Thyroid gland (tissue), 4 donors: ENCODE measurements around the gene PGM5. TPM values are rescaled to one million over a fixed set of nuclear protein-coding genes. Genes with fewer than 3 reads are reported as not detected.

Experiments used
- DNase-seq, 2 donors: peaks; one replicate each; pipeline ENCODE4 v3.0.0-alpha.2; 2019
- H3K27ac ChIP-seq, 3 donors: fragments of 200-600 bp; sonication (generic); 1 replicate in 2 of 3; 2 replicates in 1 of 3; pipeline ENCODE4 v1.5.1; 2016 to 2019; ENCODE audit warnings: mild to moderate bottlenecking in 1 of 3, moderate library complexity in 1 of 3
- H3K27me3 ChIP-seq: fragments of 200-600 bp; sonication (generic); one replicate; pipeline ENCODE4 v1.5.1; 2019
- H3K36me3 ChIP-seq, 2 donors: fragments of 200-600 bp; sonication (generic); one replicate each; pipeline ENCODE4 v1.5.1; 2016 to 2019
- H3K4me1 ChIP-seq, 2 donors: fragments of 200-600 bp; sonication (generic); one replicate each; pipeline ENCODE4 v1.5.1; 2017 to 2019
- H3K4me3 ChIP-seq, 3 donors: fragments of 200-600 bp; sonication (generic); replicated peaks in 1 of 3; 1 replicate in 2 of 3; 2 replicates in 1 of 3; pipeline ENCODE4 v1.5.1; 2016; ENCODE audit warnings: mild to moderate bottlenecking in 1 of 3
- H3K9me3 ChIP-seq: fragments of 200-600 bp; sonication (generic); one replicate; pipeline ENCODE4 v1.5.1; 2017
- POLR2A ChIP-seq, 2 donors: fragments of 450-650 bp; IDR thresholded peaks; one replicate each; pipeline ENCODE4 v1.6.1; 2017; ENCODE audit warnings: antibody characterized with exemption in 2 of 2, mild to moderate bottlenecking in 2 of 2, moderate library complexity in 1 of 2
- WGBS, 2 donors: methylation state at CpG; one replicate each; pipeline ENCODE4 v1.1.5; 2017; 5-methylcytosine and 5-hydroxymethylcytosine counted together
- intact Hi-C: fragments of 100-400 bp; cut with DNase I; formaldehyde crosslinking; loops from one replicate; pipeline ENCODE4 v1.15.1; 2023
- total RNA-seq, 4 donors: library from RNA; depleted of rRNA; stranded (reverse); fragments of >200 nt; gene quantifications; one replicate each; pipeline ENCODE4 v1.2.3, GENCODE V29; 2016
- TF ChIP-seq, protein P1 (sequence below), 6 experiments: fragments of 200-600 bp in 3 of 6; fragments of 450-650 bp in 3 of 6; sonication (generic) in 3 of 6; IDR thresholded peaks; one replicate each; pipeline ENCODE4 v1.5.1; 2016 to 2019; ENCODE audit warnings: antibody characterized with exemption in 6 of 6, mild to moderate bottlenecking in 2 of 6, inconsistent platforms in 1 of 6, moderate library complexity in 1 of 6

Gene PGM5
- total RNA-seq, 4 donors from 2014 or later = 21.4 to 56.6 (median 29.0) TPM

DNA sequence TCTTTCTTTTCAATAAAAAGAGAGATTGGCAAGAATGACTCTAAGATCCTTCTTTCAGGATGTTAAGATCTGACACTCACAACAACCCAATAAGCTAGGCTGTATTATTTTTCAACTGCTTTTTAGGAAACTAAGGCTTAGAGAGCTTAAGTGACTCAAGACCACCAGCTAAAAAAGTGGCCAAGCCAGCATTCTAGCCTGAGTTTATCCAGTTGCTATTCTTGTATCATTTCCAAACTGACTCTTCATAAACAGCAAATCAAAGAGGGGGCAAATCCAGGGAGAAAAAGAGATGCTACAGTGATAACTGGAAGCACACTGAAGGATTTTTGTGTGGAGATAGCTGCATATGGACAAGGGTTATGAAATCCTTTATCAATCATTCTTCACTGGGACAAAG lies 137.1 kb downstream of the PGM5 start:
- H3K9me3 ChIP-seq = no peaks in the 10 kb centered on the region
- H3K36me3 ChIP-seq = no peaks in the 10 kb centered on the region
- no peaks in the 10 kb centered on the region for H3K27me3 ChIP-seq
- H3K4me3 ChIP-seq = no peak overlapping the region
- intact Hi-C loops = no loop called here
- DNase-seq = no peak
- H3K27ac ChIP-seq = no peak overlapping the region
- TF ChIP-seq POLR2A (IDR thresholded peaks at IDR 0.05) = no peak
- TF ChIP-seq, protein P1, sequence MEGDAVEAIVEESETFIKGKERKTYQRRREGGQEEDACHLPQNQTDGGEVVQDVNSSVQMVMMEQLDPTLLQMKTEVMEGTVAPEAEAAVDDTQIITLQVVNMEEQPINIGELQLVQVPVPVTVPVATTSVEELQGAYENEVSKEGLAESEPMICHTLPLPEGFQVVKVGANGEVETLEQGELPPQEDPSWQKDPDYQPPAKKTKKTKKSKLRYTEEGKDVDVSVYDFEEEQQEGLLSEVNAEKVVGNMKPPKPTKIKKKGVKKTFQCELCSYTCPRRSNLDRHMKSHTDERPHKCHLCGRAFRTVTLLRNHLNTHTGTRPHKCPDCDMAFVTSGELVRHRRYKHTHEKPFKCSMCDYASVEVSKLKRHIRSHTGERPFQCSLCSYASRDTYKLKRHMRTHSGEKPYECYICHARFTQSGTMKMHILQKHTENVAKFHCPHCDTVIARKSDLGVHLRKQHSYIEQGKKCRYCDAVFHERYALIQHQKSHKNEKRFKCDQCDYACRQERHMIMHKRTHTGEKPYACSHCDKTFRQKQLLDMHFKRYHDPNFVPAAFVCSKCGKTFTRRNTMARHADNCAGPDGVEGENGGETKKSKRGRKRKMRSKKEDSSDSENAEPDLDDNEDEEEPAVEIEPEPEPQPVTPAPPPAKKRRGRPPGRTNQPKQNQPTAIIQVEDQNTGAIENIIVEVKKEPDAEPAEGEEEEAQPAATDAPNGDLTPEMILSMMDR (IDR thresholded peaks at IDR 0.05) = no peak
- no peaks in the 10 kb centered on the region for H3K4me1 ChIP-seq

DNA sequence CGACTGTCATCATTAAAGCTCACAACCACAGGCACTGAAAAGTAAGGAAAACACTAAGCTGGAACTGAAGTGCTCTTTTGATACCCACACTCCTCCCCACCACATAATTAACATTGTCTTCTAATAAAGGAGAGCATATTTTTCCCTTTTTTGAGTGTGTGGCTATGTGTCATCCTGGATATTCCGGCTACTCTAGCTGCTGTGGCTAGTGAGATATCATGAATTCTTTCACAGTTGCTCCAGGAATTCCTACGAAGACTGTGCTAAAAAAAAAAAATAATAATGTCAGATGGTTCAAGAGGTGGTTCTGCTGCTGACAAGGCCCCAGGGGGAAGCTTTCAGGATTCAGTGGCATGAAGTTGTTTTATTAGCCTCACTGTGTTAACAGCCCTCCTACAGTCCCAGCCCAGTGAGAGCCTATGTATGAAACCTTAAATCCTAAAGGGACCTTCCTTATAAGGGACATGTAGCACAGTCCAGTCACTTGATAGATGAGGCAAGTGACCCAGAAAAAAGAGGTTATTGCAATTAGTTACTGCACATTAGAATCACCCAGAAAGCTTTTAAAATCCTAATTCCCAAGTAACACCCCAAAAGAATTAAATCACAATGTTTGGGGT lies 137.7 kb downstream of the PGM5 start:
- intact Hi-C loops = no loop called here
- Histone ChIP-seq H3K4me1 (no peaks in the 10 kb centered on the region), H3K36me3 (no peaks in the 10 kb centered on the region), H3K9me3 (no peaks in the 10 kb centered on the region), H3K27ac (no peak overlapping the region), H3K4me3 (no peak overlapping the region), H3K27me3 (no peaks in the 10 kb centered on the region)
- no peak for TF ChIP-seq POLR2A (IDR thresholded peaks at IDR 0.05)
- TF ChIP-seq, protein P1 (IDR thresholded peaks at IDR 0.05) = no peak
- no peak for DNase-seq
- WGBS, 2 donors = 65 to 76% methylated on average over 3 of the region's 3 CpGs

DNA sequence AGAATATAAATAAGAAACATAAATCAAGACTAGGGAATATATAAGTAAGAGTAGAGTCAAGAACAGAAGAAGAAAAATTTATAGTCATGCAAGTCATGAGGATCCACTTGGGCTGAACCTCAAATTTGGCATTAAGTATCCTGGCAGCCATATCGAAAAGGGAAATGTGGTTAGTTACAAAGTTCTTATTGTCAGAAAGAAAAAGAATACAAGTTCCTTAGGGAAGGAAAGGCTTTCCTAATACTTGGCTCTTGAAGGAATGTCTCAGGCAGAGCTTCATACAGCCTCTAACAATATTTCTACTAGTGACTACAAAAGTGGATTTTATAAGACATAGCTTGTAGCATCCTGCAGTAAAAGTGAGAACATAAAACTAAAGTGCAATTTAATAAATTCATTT lies 138.8 kb downstream of the PGM5 start:
- Histone ChIP-seq H3K4me3 (no peak overlapping the region), H3K4me1 (no peaks in the 10 kb centered on the region), H3K27ac (no peak overlapping the region), H3K36me3 (no peaks in the 10 kb centered on the region), H3K9me3 (no peaks in the 10 kb centered on the region), H3K27me3 (no peaks in the 10 kb centered on the region)
- no peak for DNase-seq
- intact Hi-C loops = no loop called here
- 67 to 77% methylated on average over 1 of the region's 1 CpG for WGBS, 2 donors
- TF ChIP-seq, protein P1 (IDR thresholded peaks at IDR 0.05) = no peak

DNA sequence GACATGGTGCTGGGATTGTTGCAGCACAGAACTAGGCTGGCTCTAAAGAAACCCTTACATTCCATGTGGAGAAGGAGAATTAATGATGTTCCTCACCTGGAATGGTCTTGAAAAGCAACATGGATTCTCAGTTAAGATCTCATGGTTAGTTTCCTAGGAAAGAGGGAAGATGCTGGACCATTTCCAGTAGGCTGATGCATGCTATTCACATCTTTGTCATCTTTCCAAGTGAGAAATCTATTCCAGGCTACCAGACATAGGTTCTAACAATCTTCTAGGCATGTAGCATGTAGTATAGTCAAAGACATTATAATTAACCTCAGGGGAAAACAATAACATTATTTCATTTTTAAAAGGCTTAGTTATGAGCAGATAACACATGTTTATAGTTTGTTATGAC lies 139.9 kb downstream of the PGM5 start:
- Histone ChIP-seq H3K4me3 (no peak overlapping the region), H3K4me1 (no peaks in the 10 kb centered on the region), H3K27ac (no peak overlapping the region), H3K9me3 (no peaks in the 10 kb centered on the region), H3K27me3 (no peaks in the 10 kb centered on the region), H3K36me3 (no peaks in the 10 kb centered on the region)
- no peak for DNase-seq
- intact Hi-C loops = no loop called here
- no peak for TF ChIP-seq POLR2A (IDR thresholded peaks at IDR 0.05)
- TF ChIP-seq, protein P1 (IDR thresholded peaks at IDR 0.05) = no peak

DNA sequence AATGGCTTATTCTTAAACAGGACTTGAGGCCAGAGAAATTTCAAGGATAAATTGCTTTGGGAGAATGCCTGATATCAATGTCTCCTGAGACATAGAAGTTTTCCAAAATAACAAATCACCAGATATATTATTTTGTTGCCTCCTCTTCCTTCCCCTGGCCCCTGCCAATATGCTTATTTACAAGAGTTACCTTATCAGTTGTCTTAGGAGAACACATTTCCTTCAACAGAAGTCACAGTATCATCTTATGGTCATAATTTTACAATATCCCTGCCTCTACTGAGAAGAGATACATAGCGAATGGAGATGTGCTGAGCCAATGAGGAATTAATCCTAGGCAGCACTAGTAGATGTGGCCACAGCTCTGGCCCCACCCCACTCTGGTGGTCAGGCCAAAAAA lies 141.2 kb downstream of the PGM5 start:
- TF ChIP-seq, protein P1 (IDR thresholded peaks at IDR 0.05) = no peak
- TF ChIP-seq POLR2A (IDR thresholded peaks at IDR 0.05) = no peak
- no peaks in the 10 kb centered on the region for H3K36me3 ChIP-seq
- H3K4me3 ChIP-seq = no peak overlapping the region
- DNase-seq = no peak
- H3K4me1 ChIP-seq = no peaks in the 10 kb centered on the region
- 86 to 96% methylated on average over 1 of the region's 1 CpG for WGBS, 2 donors
- no peaks in the 10 kb centered on the region for H3K27me3 ChIP-seq
- H3K9me3 ChIP-seq = no peaks in the 10 kb centered on the region
- H3K27ac ChIP-seq = no peak overlapping the region
- intact Hi-C loops = no loop called here
